WTC11 (cell line): ENCODE results near the gene PRELP. TPM values are rescaled to one million over a fixed set of nuclear protein-coding genes. Genes with fewer than 3 reads are reported as not detected.

Experiments used
- ATAC-seq: fragments of 200-7000 bp; cut with Tn5 transposase; 2 replicates; pipeline ENCODE4 v1.10.0; 2021; ENCODE audit warnings: mild to moderate bottlenecking, moderate library complexity
- CTCF ChIA-PET: fragments of 300-600 bp; sonication (Branson Sonifier 250); formaldehyde crosslinking; loops from one replicate; lab custom pipeline; 2021; ENCODE audit warnings: antibody characterized with exemption; lab: Charles Lee
- POLR2A ChIA-PET: fragments of 350-600 bp; sonication (Branson Sonifier 250); formaldehyde crosslinking; loops from one replicate; lab custom pipeline; 2021; ENCODE audit warnings: antibody characterized with exemption; lab: Charles Lee
- DNase-seq: peaks from one replicate; pipeline ENCODE4 v3.0.0; 2021; ENCODE audit warnings: low spot score
- H3K27ac Mint-ChIP-seq: 2 replicates; pipeline ENCODE4 v1.8.0; 2021; ENCODE audit warnings: mixed read lengths
- H3K27me3 Mint-ChIP-seq: 2 replicates; pipeline ENCODE4 v1.8.0; 2021; ENCODE audit warnings: low read depth, mild to moderate bottlenecking, moderate library complexity, mixed read lengths
- H3K36me3 Mint-ChIP-seq: 2 replicates; pipeline ENCODE4 v1.8.0; 2021; ENCODE audit warnings: mixed read lengths
- H3K4me1 Mint-ChIP-seq: 2 replicates; pipeline ENCODE4 v1.8.0; 2022; ENCODE audit warnings: mixed read lengths
- H3K4me3 Mint-ChIP-seq: 2 replicates; pipeline ENCODE4 v1.8.0; 2021; ENCODE audit warnings: mild to moderate bottlenecking, moderate library complexity, mixed read lengths
- H3K9me3 Mint-ChIP-seq: 2 replicates; pipeline ENCODE4 v1.8.0; 2021; ENCODE audit warnings: mixed read lengths
- ATF1 ChIP-seq: sonication (generic); formaldehyde crosslinking; IDR thresholded peaks from 2 replicates; pipeline ENCODE4 v1.8.1; 2023; ENCODE audit warnings: mild to moderate bottlenecking, moderate library complexity, missing genetic modification reagents
- CBFB ChIP-seq: sonication (generic); formaldehyde crosslinking; IDR thresholded peaks from 2 replicates; pipeline ENCODE4 v1.8.1; 2022; ENCODE audit warnings: mild to moderate bottlenecking, low read depth, missing genetic modification reagents
- CREB1 ChIP-seq: sonication (generic); formaldehyde crosslinking; IDR thresholded peaks from 2 replicates; pipeline ENCODE4 v1.8.0; 2023; ENCODE audit warnings: mild to moderate bottlenecking, missing genetic modification reagents
- CREM ChIP-seq: sonication (generic); formaldehyde crosslinking; IDR thresholded peaks from 2 replicates; pipeline ENCODE4 v1.8.1; 2022; ENCODE audit warnings: mild to moderate bottlenecking, missing genetic modification reagents, moderate library complexity
- EMX1 ChIP-seq: fragments of 250-450 bp; sonication (Bioruptor Pico); IDR thresholded peaks from 2 replicates; pipeline ENCODE4 v1.8.0; 2021; ENCODE audit warnings: mild to moderate bottlenecking
- ESRRA ChIP-seq: sonication (generic); formaldehyde crosslinking; IDR thresholded peaks from 2 replicates; pipeline ENCODE4 v1.8.1; 2022; ENCODE audit warnings: mild to moderate bottlenecking, missing genetic modification reagents, borderline replicate concordance
- FOXJ3 ChIP-seq: sonication (generic); formaldehyde crosslinking; IDR thresholded peaks from 2 replicates; pipeline ENCODE4 v1.9.0; 2021; ENCODE audit warnings: missing genetic modification reagents, mild to moderate bottlenecking, borderline replicate concordance
- GRHL2 ChIP-seq: fragments of 250-450 bp; sonication (Bioruptor Pico); IDR thresholded peaks from 2 replicates; pipeline ENCODE4 v1.8.0; 2022; ENCODE audit warnings: mild to moderate bottlenecking, moderate library complexity; ENCODE audit not compliant: insufficient replicate concordance, severe bottlenecking
- GTF2I ChIP-seq: fragments of 250-450 bp; sonication (Bioruptor Pico); conservative IDR thresholded peaks from 2 replicates; pipeline ENCODE4 v1.4.0; 2021; ENCODE audit warnings: mild to moderate bottlenecking
- HMGA2 ChIP-seq: fragments of 250-450 bp; sonication (Bioruptor Pico); IDR thresholded peaks from 2 replicates; pipeline ENCODE4 v1.4.0; 2021; ENCODE audit warnings: mild to moderate bottlenecking, moderate library complexity
- MXD4 ChIP-seq: fragments of 250-450 bp; sonication (Bioruptor Pico); IDR thresholded peaks from 2 replicates; pipeline ENCODE4 v1.8.0; 2021; ENCODE audit warnings: mild to moderate bottlenecking, moderate library complexity, borderline replicate concordance
- MYBL2 ChIP-seq: sonication (generic); formaldehyde crosslinking; IDR thresholded peaks from 2 replicates; pipeline ENCODE4 v1.8.1; 2023; ENCODE audit warnings: mild to moderate bottlenecking, moderate library complexity, missing genetic modification reagents
- NFATC4 ChIP-seq: fragments of 250-450 bp; sonication (Bioruptor Pico); IDR thresholded peaks from 2 replicates; pipeline ENCODE4 v1.9.0; 2021; ENCODE audit warnings: mild to moderate bottlenecking
- TEAD4 ChIP-seq: sonication (generic); formaldehyde crosslinking; IDR thresholded peaks from 2 replicates; pipeline ENCODE4 v1.8.0; 2022; ENCODE audit warnings: mild to moderate bottlenecking, missing genetic modification reagents
- TP53 ChIP-seq: sonication (generic); formaldehyde crosslinking; IDR thresholded peaks from 2 replicates; pipeline ENCODE4 v1.8.1; 2023; ENCODE audit warnings: mild to moderate bottlenecking, missing genetic modification reagents
- ZBTB21 ChIP-seq: sonication (generic); formaldehyde crosslinking; IDR thresholded peaks from 2 replicates; pipeline ENCODE4 v1.8.1; 2023; ENCODE audit warnings: mild to moderate bottlenecking, missing genetic modification reagents, borderline replicate concordance
- ZNF219 ChIP-seq: sonication (generic); formaldehyde crosslinking; IDR thresholded peaks from 2 replicates; pipeline ENCODE4 v1.8.0; 2023; ENCODE audit warnings: missing genetic modification reagents, mild to moderate bottlenecking, borderline replicate concordance
- total RNA-seq: library from RNA; stranded (reverse); gene quantifications from 3 replicates; pipeline ENCODE4 v1.2.3, GENCODE V29; 2021
- TF ChIP-seq, protein P1 (sequence below): sonication (generic); formaldehyde crosslinking; IDR thresholded peaks from 2 replicates; pipeline ENCODE4 v1.8.1; 2022; ENCODE audit warnings: low read depth, missing genetic modification reagents, borderline replicate concordance
- TF ChIP-seq, protein P2 (sequence below): sonication (generic); formaldehyde crosslinking; conservative IDR thresholded peaks from 2 replicates; pipeline ENCODE4 v1.8.1; 2022; ENCODE audit warnings: mild to moderate bottlenecking, missing genetic modification reagents
- TF ChIP-seq, protein P3 (sequence below): sonication (generic); formaldehyde crosslinking; IDR thresholded peaks from 2 replicates; pipeline ENCODE4 v1.8.1; 2022; ENCODE audit warnings: missing genetic modification reagents, borderline replicate concordance
- TF ChIP-seq, protein P4 (sequence below): fragments of 250-450 bp; sonication (Bioruptor Pico); IDR thresholded peaks from 2 replicates; pipeline ENCODE4 v1.8.0; 2021; ENCODE audit warnings: mild to moderate bottlenecking
- TF ChIP-seq, protein P5 (sequence below): sonication (generic); formaldehyde crosslinking; IDR thresholded peaks from 2 replicates; pipeline ENCODE4 v1.8.0; 2022; ENCODE audit warnings: mild to moderate bottlenecking, missing genetic modification reagents
- TF ChIP-seq, protein P6 (sequence below): fragments of 250-450 bp; sonication (Bioruptor Pico); IDR thresholded peaks from 2 replicates; pipeline ENCODE4 v1.9.0; 2021; ENCODE audit warnings: mild to moderate bottlenecking

The PRELP gene
- total RNA-seq, 1 experiment from 2014 or later = 0.17 TPM

DNA sequence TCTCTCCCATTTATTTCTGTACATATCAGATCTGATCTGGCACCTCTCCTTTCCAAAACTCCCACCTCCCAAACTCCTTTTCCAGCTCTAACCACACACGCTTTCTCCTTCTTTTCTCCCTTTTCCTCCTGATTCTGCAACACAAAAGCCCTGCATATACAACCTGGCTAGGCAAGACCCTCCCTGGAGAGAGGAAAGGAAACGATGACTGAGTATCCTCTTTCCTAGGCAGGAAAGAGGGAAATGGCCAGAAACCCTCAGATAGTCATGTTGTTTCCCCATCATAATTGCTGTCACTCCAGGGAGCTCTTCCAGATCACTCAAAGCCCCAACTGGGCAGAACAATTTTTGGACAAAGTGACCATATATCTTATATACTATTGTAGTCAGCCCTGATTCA, 32.3 kb upstream of the PRELP start (continued):
- TF ChIP-seq, protein P1, sequence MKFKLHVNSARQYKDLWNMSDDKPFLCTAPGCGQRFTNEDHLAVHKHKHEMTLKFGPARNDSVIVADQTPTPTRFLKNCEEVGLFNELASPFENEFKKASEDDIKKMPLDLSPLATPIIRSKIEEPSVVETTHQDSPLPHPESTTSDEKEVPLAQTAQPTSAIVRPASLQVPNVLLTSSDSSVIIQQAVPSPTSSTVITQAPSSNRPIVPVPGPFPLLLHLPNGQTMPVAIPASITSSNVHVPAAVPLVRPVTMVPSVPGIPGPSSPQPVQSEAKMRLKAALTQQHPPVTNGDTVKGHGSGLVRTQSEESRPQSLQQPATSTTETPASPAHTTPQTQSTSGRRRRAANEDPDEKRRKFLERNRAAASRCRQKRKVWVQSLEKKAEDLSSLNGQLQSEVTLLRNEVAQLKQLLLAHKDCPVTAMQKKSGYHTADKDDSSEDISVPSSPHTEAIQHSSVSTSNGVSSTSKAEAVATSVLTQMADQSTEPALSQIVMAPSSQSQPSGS (CRISPR knock-in tag) = no peak
- no peak for TF ChIP-seq ESRRA (CRISPR knock-in tag)
- TF ChIP-seq, protein P2, sequence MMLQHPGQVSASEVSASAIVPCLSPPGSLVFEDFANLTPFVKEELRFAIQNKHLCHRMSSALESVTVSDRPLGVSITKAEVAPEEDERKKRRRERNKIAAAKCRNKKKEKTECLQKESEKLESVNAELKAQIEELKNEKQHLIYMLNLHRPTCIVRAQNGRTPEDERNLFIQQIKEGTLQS (CRISPR knock-in tag) = no peak
- TF ChIP-seq GTF2I (CRISPR knock-in tag) = no peak
- TF ChIP-seq FOXJ3 (CRISPR knock-in tag) = no peak
- TF ChIP-seq ZNF219 (CRISPR knock-in tag) = no peak

DNA sequence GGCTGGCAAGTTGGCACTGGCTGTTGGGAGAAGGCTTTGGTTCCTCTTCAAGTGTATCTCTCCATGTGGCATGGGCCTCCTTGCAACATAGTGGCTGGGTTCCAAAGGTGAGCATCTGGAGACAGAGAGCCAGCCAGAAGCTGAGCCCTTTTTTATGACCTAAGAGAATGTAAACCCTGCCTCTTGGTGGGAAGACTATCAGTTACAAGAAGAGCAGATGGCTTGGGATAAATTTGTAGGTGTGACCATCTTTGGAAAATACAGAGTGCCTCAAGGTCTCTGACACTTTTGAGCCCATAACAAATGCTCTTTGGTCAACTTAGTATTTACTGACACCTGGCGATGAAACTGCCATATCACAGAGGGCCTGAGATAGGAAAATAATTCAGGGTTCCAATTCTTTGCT, 31.4 kb upstream of the PRELP start:
- Mint-ChIP-seq H3K27me3 (peaks cover 11% of the 10 kb centered on the region), H3K4me3 (no peak overlapping the region), H3K36me3 (peaks cover 11% of the 10 kb centered on the region), H3K27ac (no peak overlapping the region), H3K4me1 (peaks cover 33% of the 10 kb centered on the region), H3K9me3 (peaks cover 15% of the 10 kb centered on the region)
- TF ChIP-seq CBFB (CRISPR knock-in tag) (no peak), NFATC4 (CRISPR knock-in tag) (no peak), MYBL2 (CRISPR knock-in tag) (no peak), ZBTB21 (CRISPR knock-in tag) (no peak), TP53 (CRISPR knock-in tag) (no peak), ESRRA (CRISPR knock-in tag) (no peak), TEAD4 (CRISPR knock-in tag) (no peak), ATF1 (CRISPR knock-in tag) (no peak), EMX1 (CRISPR knock-in tag) (no peak), GRHL2 (CRISPR knock-in tag) (no peak), HMGA2 (CRISPR knock-in tag) (no peak), CREB1 (no peak), CREM (CRISPR knock-in tag) (no peak), MXD4 (CRISPR knock-in tag) (no peak)
- TF ChIP-seq, protein P3, sequence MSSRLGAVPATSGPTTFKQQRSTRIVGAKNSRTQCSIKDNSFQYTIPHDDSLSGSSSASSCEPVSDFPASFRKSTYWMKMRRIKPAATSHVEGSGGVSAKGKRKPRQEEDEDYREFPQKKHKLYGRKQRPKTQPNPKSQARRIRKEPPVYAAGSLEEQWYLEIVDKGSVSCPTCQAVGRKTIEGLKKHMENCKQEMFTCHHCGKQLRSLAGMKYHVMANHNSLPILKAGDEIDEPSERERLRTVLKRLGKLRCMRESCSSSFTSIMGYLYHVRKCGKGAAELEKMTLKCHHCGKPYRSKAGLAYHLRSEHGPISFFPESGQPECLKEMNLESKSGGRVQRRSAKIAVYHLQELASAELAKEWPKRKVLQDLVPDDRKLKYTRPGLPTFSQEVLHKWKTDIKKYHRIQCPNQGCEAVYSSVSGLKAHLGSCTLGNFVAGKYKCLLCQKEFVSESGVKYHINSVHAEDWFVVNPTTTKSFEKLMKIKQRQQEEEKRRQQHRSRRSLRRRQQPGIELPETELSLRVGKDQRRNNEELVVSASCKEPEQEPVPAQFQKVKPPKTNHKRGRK (CRISPR knock-in tag) = no peak
- TF ChIP-seq, protein P4, sequence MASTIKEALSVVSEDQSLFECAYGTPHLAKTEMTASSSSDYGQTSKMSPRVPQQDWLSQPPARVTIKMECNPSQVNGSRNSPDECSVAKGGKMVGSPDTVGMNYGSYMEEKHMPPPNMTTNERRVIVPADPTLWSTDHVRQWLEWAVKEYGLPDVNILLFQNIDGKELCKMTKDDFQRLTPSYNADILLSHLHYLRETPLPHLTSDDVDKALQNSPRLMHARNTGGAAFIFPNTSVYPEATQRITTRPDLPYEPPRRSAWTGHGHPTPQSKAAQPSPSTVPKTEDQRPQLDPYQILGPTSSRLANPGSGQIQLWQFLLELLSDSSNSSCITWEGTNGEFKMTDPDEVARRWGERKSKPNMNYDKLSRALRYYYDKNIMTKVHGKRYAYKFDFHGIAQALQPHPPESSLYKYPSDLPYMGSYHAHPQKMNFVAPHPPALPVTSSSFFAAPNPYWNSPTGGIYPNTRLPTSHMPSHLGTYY (CRISPR knock-in tag) = no peak
- TF ChIP-seq, protein P5, sequence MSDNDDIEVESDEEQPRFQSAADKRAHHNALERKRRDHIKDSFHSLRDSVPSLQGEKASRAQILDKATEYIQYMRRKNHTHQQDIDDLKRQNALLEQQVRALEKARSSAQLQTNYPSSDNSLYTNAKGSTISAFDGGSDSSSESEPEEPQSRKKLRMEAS = no peak
- TF ChIP-seq, protein P6, sequence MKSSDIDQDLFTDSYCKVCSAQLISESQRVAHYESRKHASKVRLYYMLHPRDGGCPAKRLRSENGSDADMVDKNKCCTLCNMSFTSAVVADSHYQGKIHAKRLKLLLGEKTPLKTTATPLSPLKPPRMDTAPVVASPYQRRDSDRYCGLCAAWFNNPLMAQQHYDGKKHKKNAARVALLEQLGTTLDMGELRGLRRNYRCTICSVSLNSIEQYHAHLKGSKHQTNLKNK (CRISPR knock-in tag) = no peak
- ChIA-PET CTCF (interaction anchor here (0.5 kb wide), 1 partner anchor 106 kb away, joined by 4 read pairs; no protein-coding TSS in a partner anchor), POLR2A (no interaction called here)
- ATAC-seq (no peak), DNase-seq (no peak)
